GM23248 (cell line): ENCODE data around the gene RNF152. TPM values are rescaled to one million over a fixed set of nuclear protein-coding genes. Genes with fewer than 3 reads are reported as not detected.

Experiments
- DNase-seq: peaks from one replicate; pipeline ENCODE4 v3.0.0-alpha.2; 2015
- H2AFZ ChIP-seq: fragments of 200-600 bp; sonication (generic); 2 replicates; pipeline ENCODE4 v1.6.1; 2016; ENCODE audit warnings: antibody characterized with exemption
- H3F3A ChIP-seq: fragments of 200-600 bp; sonication (generic); 2 replicates; pipeline ENCODE4 v1.6.1; 2016; ENCODE audit warnings: mild to moderate bottlenecking, antibody characterized with exemption, mixed run types; ENCODE audit not compliant: insufficient read depth
- H3K27ac ChIP-seq: fragments of 200-600 bp; sonication (generic); 2 replicates; pipeline ENCODE4 v1.5.1; 2016; ENCODE audit warnings: mild to moderate bottlenecking
- H3K27me3 ChIP-seq: fragments of 200-600 bp; sonication (generic); replicated peaks from 2 replicates; pipeline ENCODE4 v1.6.1; 2016; ENCODE audit warnings: mild to moderate bottlenecking; ENCODE audit not compliant: insufficient read depth
- H3K36me3 ChIP-seq: fragments of 200-600 bp; sonication (generic); 2 replicates; pipeline ENCODE4 v1.6.1; 2016; ENCODE audit warnings: low read depth, mild to moderate bottlenecking
- H3K4me1 ChIP-seq: fragments of 200-600 bp; sonication (generic); 2 replicates; pipeline ENCODE4 v1.6.1; 2016; ENCODE audit warnings: mild to moderate bottlenecking; ENCODE audit not compliant: insufficient read depth
- H3K4me2 ChIP-seq: fragments of 200-600 bp; sonication (generic); one replicate; pipeline ENCODE4 v1.6.1; 2016; ENCODE audit warnings: mild to moderate bottlenecking; ENCODE audit not compliant: unreplicated experiment
- H3K4me3 ChIP-seq: fragments of 200-600 bp; sonication (generic); 2 replicates; pipeline ENCODE4 v1.5.1; 2016; ENCODE audit warnings: mild to moderate bottlenecking
- H3K79me2 ChIP-seq: fragments of 200-600 bp; sonication (generic); 2 replicates; pipeline ENCODE4 v1.6.1; 2016; ENCODE audit warnings: mild to moderate bottlenecking; ENCODE audit not compliant: insufficient read depth
- H3K9ac ChIP-seq: fragments of 200-600 bp; sonication (generic); 2 replicates; pipeline ENCODE4 v1.6.1; 2016; ENCODE audit warnings: mild to moderate bottlenecking
- H3K9me2 ChIP-seq: fragments of 200-600 bp; sonication (generic); 2 replicates; pipeline ENCODE4 v1.6.1; 2016; ENCODE audit warnings: mixed run types, mild to moderate bottlenecking, moderate library complexity; ENCODE audit not compliant: insufficient read depth
- H3K9me3 ChIP-seq: fragments of 200-600 bp; sonication (generic); one replicate; pipeline ENCODE4 v1.6.1; 2017; ENCODE audit warnings: low read depth
- H4K20me1 ChIP-seq: fragments of 200-600 bp; sonication (generic); 2 replicates; pipeline ENCODE4 v1.6.0; 2016; ENCODE audit not compliant: insufficient read depth
- EZH2 ChIP-seq: fragments of 200-600 bp; sonication (generic); IDR thresholded peaks from 2 replicates; pipeline ENCODE4 v1.6.1; 2018; ENCODE audit warnings: antibody characterized with exemption, mild to moderate bottlenecking; ENCODE audit not compliant: insufficient read depth, poor library complexity, severe bottlenecking
- EZH2phosphoT487 ChIP-seq: fragments of 200-600 bp; sonication (generic); IDR thresholded peaks from 2 replicates; pipeline ENCODE4 v1.6.1; 2018; ENCODE audit warnings: antibody characterized with exemption, moderate library complexity, mild to moderate bottlenecking, low read depth; ENCODE audit not compliant: insufficient read depth
- WGBS, 2 experiments: methylation state at CpG; one replicate each; pipeline ENCODE4 v1.1.6; 2015 to 2017; ENCODE audit warnings: low lambda C conversion rate in 2 of 2, low coverage in 1 of 2; ENCODE audit errors: missing lambda C conversion rate in 2 of 2; 5-methylcytosine and 5-hydroxymethylcytosine counted together
- in situ Hi-C: fragments of 300-500 bp; cut with MboI; formaldehyde crosslinking; loops from 2 replicates; pipeline ENCODE4 v1.15.0; 2020
- polyA plus RNA-seq: library from polyadenylated mRNA; unstranded; fragments of >200 nt; fragmentation: Nextera tagmentation; extraction: Ambion mirVana; gene quantifications from 2 replicates; pipeline ENCODE4 v1.2.1, GENCODE V29; 2016
- total RNA-seq: library from RNA; depleted of rRNA; stranded (reverse); fragments of >200 nt; shearing (Covaris generic); gene quantifications from 2 replicates; pipeline ENCODE4 v1.2.3, GENCODE V29; 2014

Gene RNF152
- total and polyA plus RNA-seq, 2 experiments from 2014 or later = 1.9 to 11.3 TPM

DNA sequence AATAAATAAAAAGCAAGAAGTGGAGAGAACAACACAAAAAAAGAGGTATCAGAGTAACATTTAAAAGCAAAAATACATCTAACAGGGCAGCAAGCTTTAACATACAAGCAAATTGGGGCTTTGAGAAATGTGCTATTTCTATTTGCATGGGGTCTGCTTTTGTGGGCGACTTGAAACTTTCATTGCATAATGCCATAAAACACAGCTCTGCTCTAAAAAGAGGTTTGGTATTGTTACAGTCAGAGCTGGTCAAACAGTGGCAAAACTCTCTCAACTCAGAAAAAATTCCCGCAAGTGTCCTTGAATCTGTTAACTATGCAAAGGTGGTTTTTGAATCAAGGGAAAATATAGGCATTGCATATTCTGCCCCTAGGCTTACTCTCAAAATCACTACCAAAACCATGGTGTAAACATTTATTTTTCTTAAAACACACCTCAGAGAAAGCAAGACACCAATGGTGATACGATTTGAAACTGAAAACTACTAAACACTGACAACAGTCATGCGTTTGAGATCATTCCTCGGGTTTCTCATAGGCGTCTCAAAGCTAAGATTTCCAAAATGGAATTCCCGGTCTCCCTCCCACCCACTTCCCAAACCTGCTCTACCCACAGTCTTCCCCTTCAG, 45.5 kb downstream of the RNF152 start:
- no peak overlapping the region for H3K9ac ChIP-seq
- H3K9me3 ChIP-seq = no peaks in the 10 kb centered on the region
- DNase-seq = no peak
- 0 out of 2 replicates have a peak, but pooled peaks cover 11% of the 10 kb centered on the region for H3F3A ChIP-seq
- H3K79me2 ChIP-seq = peaks cover 73% of the 10 kb centered on the region
- no peaks in the 10 kb centered on the region for H4K20me1 ChIP-seq
- H3K4me1 ChIP-seq = peaks cover 11% of the 10 kb centered on the region
- in situ Hi-C loops = no loop called here
- no peak overlapping the region for H3K27ac ChIP-seq
- 97 to 99% methylated on average over 7 of the region's 7 CpGs for WGBS, 2 experiments
- no peak overlapping the region for H3K4me2 ChIP-seq
- no peaks in the 10 kb centered on the region for H3K36me3 ChIP-seq
- H3K27me3 ChIP-seq = no peaks in the 10 kb centered on the region
- no peak for TF ChIP-seq EZH2phosphoT487
- no peak for TF ChIP-seq EZH2
- no peak overlapping the region for H3K4me3 ChIP-seq
- H3K9me2 ChIP-seq = no peaks in the 10 kb centered on the region
- no peak overlapping the region for H2AFZ ChIP-seq

DNA sequence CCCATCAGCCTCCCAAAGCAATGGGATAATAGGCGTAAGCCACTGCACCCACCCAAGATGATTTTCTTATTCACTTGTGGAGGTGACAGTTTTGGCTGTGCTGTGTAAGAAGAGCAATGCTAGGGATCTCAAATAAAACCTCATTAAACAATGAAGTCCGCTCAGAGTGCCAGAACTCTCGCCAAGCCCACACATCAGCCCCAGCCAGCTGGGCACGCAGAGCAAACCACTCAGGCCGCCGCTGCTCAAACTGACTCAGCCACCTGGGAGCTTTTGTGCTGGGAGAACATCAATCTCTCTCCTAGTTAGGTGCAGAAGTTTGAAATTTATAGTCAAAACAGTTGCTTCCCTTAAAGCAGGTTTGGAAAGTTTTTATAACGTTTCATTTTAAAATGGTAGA, 47.6 kb downstream of the RNF152 start:
- no peak for DNase-seq
- Histone ChIP-seq H2AFZ (no peak overlapping the region), H3K4me2 (no peak overlapping the region), H3K9ac (no peak overlapping the region), H3K4me1 (no peaks in the 10 kb centered on the region), H3K4me3 (no peak overlapping the region), H3K9me3 (no peaks in the 10 kb centered on the region), H3F3A (no peaks in the 10 kb centered on the region), H3K79me2 (peaks cover 84% of the 10 kb centered on the region), H3K27ac (no peak overlapping the region), H3K36me3 (no peaks in the 10 kb centered on the region), H4K20me1 (no peaks in the 10 kb centered on the region), H3K27me3 (no peaks in the 10 kb centered on the region), H3K9me2 (no peaks in the 10 kb centered on the region)
- TF ChIP-seq EZH2 = no peak
- in situ Hi-C loops = no loop called here
- WGBS, 2 experiments = 98 to 100% methylated on average over 7 of the region's 7 CpGs

DNA sequence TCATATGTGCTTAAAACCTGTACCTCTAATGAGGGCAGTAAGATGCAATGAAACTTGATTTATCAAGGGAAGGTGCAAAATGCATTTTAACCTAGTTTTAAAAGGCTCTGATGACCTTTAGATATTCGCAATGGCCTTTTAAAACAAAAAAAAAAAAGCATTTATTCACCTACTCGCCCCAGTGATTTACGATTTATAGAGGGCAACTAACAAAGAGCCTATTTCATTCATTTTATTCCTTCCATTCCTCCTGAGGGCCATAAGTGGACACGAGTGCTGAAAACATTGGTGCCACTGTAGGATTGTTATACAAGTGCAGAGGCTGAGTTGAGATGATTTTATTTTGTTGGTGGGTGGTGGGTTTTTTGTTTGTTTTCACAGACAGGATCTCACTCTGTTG, 48.1 kb downstream of the RNF152 start:
- WGBS, 2 experiments = 98 to 99% methylated on average over 4 of the region's 4 CpGs
- H3K36me3 ChIP-seq = no peaks in the 10 kb centered on the region
- no peaks in the 10 kb centered on the region for H4K20me1 ChIP-seq

GRCh38 chr18:61842146-61842545, 50.7 kb downstream of the RNF152 start:
- H3K9me3 ChIP-seq = no peaks in the 10 kb centered on the region
- in situ Hi-C loops = no loop called here
- no peaks in the 10 kb centered on the region for H3K4me1 ChIP-seq
- no peaks in the 10 kb centered on the region for H3F3A ChIP-seq
- no peak overlapping the region for H3K9ac ChIP-seq
- peaks cover 76% of the 10 kb centered on the region for H3K79me2 ChIP-seq
- no peaks in the 10 kb centered on the region for H3K27me3 ChIP-seq
- TF ChIP-seq EZH2phosphoT487 = no peak
- no peak for TF ChIP-seq EZH2
- no peak overlapping the region for H2AFZ ChIP-seq
- H3K9me2 ChIP-seq = no peaks in the 10 kb centered on the region
- H4K20me1 ChIP-seq = no peaks in the 10 kb centered on the region
- H3K4me2 ChIP-seq = no peak overlapping the region
- WGBS, 2 experiments = 49 to 57% methylated on average over 2 of the region's 2 CpGs
- no peak overlapping the region for H3K27ac ChIP-seq
- no peak overlapping the region for H3K4me3 ChIP-seq
- no peak for DNase-seq
- H3K36me3 ChIP-seq = no peaks in the 10 kb centered on the region

More for the DNA sequence above, 48.1 kb downstream of the RNF152 start:
- Histone ChIP-seq H3K27me3 (no peaks in the 10 kb centered on the region), H3K4me2 (no peak overlapping the region), H3K4me3 (no peak overlapping the region), H3K79me2 (peaks cover 80% of the 10 kb centered on the region), H3K9me2 (no peaks in the 10 kb centered on the region), H3K9ac (no peak overlapping the region), H3K9me3 (no peaks in the 10 kb centered on the region), H3K27ac (no peak overlapping the region), H2AFZ (no peak overlapping the region), H3K4me1 (no peaks in the 10 kb centered on the region), H3F3A (no peaks in the 10 kb centered on the region)
- TF ChIP-seq EZH2phosphoT487 = no peak
- TF ChIP-seq EZH2 = no peak
- in situ Hi-C loops = no loop called here
- no peak for DNase-seq

- no peak for DNase-seq
- Histone ChIP-seq H3K9me3 (no peaks in the 10 kb centered on the region), H3K79me2 (peaks cover 76% of the 10 kb centered on the region), H3K36me3 (no peaks in the 10 kb centered on the region), H3K4me2 (no peak overlapping the region), H3K9ac (no peak overlapping the region), H3K4me3 (no peak overlapping the region), H3K4me1 (no peaks in the 10 kb centered on the region), H4K20me1 (no peaks in the 10 kb centered on the region), H3K27ac (no peak overlapping the region), H2AFZ (no peak overlapping the region), H3K27me3 (no peaks in the 10 kb centered on the region), H3F3A (no peaks in the 10 kb centered on the region), H3K9me2 (no peaks in the 10 kb centered on the region)
- TF ChIP-seq EZH2 (no peak), EZH2phosphoT487 (no peak)
- 80 to 83% methylated on average over 3 of the region's 3 CpGs for WGBS, 2 experiments
- in situ Hi-C loops = no loop called here
Observed at GRCh38 chr18:61841706-61842105, 51.1 kb downstream of the RNF152 start.
